ENCODE data around the gene PTDSS2. TPM values are rescaled to one million over a fixed set of nuclear protein-coding genes. Genes with fewer than 3 reads are reported as not detected.
"Not testable (repeated sequence)": the region's sequence is repeated elsewhere in the genome, so short reads cannot be mapped to it uniquely, and the experiment has no call there.

PTDSS2 gene
- total and polyA plus RNA-seq, 5 donors: 30.2 to 33.3 (median 30.9) TPM

GRCh38 chr11:506238-506994 is 56.3 kb downstream of the PTDSS2 start:
- intact Hi-C loops (cut with DNase I): loop anchor here in 1 of 4 donors (2.0 kb wide), 1 partner anchor 56 kb away; the partner anchor contains the start of gene PTDSS2
- peaks cover 4% of the 10 kb centered on the region for H3K4me1 ChIP-seq (ENCODE audit: control insufficient read depth, insufficient read depth, low read length)

DNA sequence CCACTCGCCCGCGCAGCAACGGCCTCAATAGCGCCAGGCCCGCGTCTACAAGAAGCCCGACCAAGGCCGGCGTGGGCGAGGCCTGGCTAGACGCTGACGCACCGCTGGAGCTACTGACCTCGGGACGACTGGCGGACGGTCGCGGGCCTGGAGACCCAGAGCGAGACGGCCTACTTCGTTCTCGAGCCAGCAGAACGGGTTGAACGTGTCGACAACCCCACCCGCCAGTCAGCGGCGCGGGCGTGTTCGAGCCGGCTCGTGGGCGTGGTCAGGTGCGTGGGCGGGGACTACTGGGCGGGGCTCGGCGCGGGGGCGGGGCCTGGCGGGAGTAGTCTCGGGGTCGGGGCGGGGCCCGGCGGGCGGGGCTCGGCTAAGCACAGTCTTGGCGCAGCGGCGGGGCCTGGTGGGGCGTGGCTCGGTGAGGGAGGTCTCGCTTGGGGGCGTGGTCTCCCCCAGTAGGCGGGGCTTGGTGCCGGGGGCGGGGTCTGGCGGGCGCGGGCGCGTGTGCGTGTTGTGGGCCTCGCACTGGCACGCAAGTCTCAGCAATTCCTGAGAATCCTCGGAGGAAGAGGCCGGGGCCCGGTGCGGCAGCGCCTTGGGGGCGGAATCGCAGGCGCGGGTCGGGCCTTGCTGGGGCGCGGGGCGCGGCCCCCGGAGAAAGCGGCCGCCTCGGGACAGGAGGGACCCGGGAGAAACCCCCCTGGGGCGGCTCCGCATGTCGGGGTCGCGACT is 57.1 kb downstream of the PTDSS2 start, which contains the start of gene RNH1:
Gene RNH1 (minus strand): TSS at position 248 of the 732 bp plus-strand sequence. CDS start 5,080 bp downstream, outside the sequence.
- ATAC-seq (peak; percentile 89 to 90), DNase-seq (peak; percentile 99 to 100 (median 100))
- peaks cover 4% of the 10 kb centered on the region for H3K4me1 ChIP-seq (ENCODE audit: control insufficient read depth, insufficient read depth, low read length)
- peak within 1 kb of the TSS; percentile 72 for H3K4me3 ChIP-seq (ENCODE audit: low read length)
- peak within 1 kb of the TSS; percentile 99 for H3K27ac ChIP-seq (ENCODE audit: low read length)
- intact Hi-C loops (cut with DNase I): loop anchor here in 1 of 4 donors (2.0 kb wide), 1 partner anchor 56 kb away; the partner anchor contains the start of gene PTDSS2
- WGBS: under 1% methylated on average over 93 of the region's 93 CpGs
- no peaks in the 10 kb centered on the region for H3K9me3 ChIP-seq (ENCODE audit: control insufficient read depth, low read length)
- no peaks in the 10 kb centered on the region for H3K27me3 ChIP-seq (ENCODE audit: control insufficient read depth, insufficient read depth)

More at GRCh38 chr11:506238-506994, 56.3 kb downstream of the PTDSS2 start:
- DNase-seq (peak; percentile 99 to 100 (median 99)), ATAC-seq (peak; percentile 87 to 90)
- Histone ChIP-seq H3K27me3 (ENCODE audit: control insufficient read depth, insufficient read depth) (no peaks in the 10 kb centered on the region), H3K9me3 (ENCODE audit: control insufficient read depth, low read length) (no peaks in the 10 kb centered on the region), H3K4me3 (ENCODE audit: low read length) (peak overlapping the region; percentile 72), H3K27ac (ENCODE audit: low read length) (peak overlapping the region; percentile 99)
- under 1% methylated on average over 71 of the region's 71 CpGs for WGBS

DNA sequence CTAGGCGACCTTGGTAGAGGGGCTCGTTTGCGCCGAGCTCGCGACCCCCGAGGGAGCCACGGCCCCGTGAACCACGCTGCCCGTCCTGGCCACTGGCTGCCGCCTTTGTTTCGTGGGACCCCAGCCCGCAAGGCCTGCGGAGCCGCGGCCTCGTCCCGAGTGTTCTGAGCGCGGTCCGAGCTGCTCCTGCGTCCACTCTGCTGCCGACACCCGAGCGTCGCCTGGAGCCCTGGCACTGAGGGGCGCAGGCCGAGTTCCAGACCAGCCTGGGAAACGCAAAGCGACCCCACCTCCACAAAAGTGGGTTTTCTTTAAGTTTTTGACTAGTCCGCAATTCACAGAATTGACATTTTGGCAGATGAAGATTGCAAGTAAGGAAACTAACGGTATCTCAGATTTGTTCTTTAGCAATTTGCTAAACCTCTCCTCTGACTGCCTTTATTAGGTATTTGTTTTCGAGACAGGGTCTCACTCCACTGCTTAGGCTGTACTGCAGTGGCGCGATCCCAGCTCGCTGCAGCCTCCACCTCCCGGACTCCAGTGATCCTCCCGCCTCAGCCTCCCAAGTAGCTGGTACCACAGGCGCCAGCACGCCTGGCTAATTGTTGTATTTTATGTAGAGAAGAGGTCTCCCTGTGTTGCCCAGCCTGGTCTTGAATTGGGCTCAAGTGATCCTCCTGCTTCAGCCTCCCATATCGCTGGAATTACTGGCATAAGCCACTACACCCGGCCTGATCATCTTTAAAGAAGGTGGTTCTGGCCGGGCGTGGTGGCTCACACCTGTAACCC is 57.8 kb downstream of the PTDSS2 start:
- Histone ChIP-seq H3K4me1 (ENCODE audit: control insufficient read depth, insufficient read depth, low read length) (peaks cover 2% of the 10 kb centered on the region), H3K27ac (ENCODE audit: low read length) (no peak overlapping the region), H3K4me3 (ENCODE audit: low read length) (peak overlapping the region; percentile 59), H3K9me3 (ENCODE audit: control insufficient read depth, low read length) (no peaks in the 10 kb centered on the region), H3K27me3 (ENCODE audit: control insufficient read depth, insufficient read depth) (no peaks in the 10 kb centered on the region)
- ATAC-seq (peak in 1 of 2 donors; percentile 0), DNase-seq (peak in 1 of 3 donors; percentile 64)
- intact Hi-C loops (cut with DNase I): loop anchor here in 1 of 4 donors (2.0 kb wide), 1 partner anchor 57 kb away; the partner anchor contains the start of gene PTDSS2
- WGBS: 42% methylated on average over 45 of the region's 45 CpGs

DNA sequence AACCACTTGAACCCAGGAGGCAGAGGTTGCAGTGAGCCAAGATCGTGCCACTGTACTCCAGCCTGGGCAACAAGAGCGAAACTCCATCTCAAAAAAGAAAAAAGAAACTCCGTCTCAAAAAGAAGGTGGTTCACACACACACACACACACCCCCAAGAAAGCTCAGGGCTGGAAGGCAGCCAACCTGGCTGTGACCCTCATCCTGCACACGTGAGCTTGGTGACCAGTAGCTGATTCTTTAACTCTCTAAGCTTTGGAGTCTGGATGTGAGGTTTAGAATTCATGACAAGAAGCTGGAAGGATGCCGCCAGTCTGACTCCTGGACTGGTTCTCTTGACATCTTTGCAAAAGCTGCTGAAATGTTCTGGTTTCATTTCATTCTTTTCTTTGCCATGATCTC is 58.9 kb downstream of the PTDSS2 start:
- ATAC-seq: no peak

GRCh38 chr11:512761-513595 is 62.9 kb downstream of the PTDSS2 start:
- peak in 1 of 3 donors; percentile 36 for DNase-seq
- WGBS: 93% methylated on average over 29 of the region's 29 CpGs
- intact Hi-C loops (cut with DNase I): no loop called here
- no peak for ATAC-seq
- H3K27me3 ChIP-seq (ENCODE audit: control insufficient read depth, insufficient read depth): no peaks in the 10 kb centered on the region
- H3K4me1 ChIP-seq (ENCODE audit: control insufficient read depth, insufficient read depth, low read length): no peaks in the 10 kb centered on the region
- H3K27ac ChIP-seq (ENCODE audit: low read length): no peak overlapping the region
- no peaks in the 10 kb centered on the region for H3K9me3 ChIP-seq (ENCODE audit: control insufficient read depth, low read length)
- no peak overlapping the region for H3K4me3 ChIP-seq (ENCODE audit: low read length)

More for the DNA sequence above, 58.9 kb downstream of the PTDSS2 start:
- H3K4me1 ChIP-seq (ENCODE audit: control insufficient read depth, insufficient read depth, low read length): peaks cover 2% of the 10 kb centered on the region
- no peak for DNase-seq
- intact Hi-C loops (cut with DNase I): no loop called here
- no peak overlapping the region for H3K4me3 ChIP-seq (ENCODE audit: low read length)
- H3K27me3 ChIP-seq (ENCODE audit: control insufficient read depth, insufficient read depth): no peaks in the 10 kb centered on the region
- H3K9me3 ChIP-seq (ENCODE audit: control insufficient read depth, low read length): no peaks in the 10 kb centered on the region
- WGBS: 76% methylated on average over 5 of the region's 5 CpGs
- H3K27ac ChIP-seq (ENCODE audit: low read length): no peak overlapping the region

- Histone ChIP-seq H3K4me1 (ENCODE audit: control insufficient read depth, insufficient read depth, low read length) (no peaks in the 10 kb centered on the region), H3K9me3 (ENCODE audit: control insufficient read depth, low read length) (no peaks in the 10 kb centered on the region), H3K27me3 (ENCODE audit: control insufficient read depth, insufficient read depth) (no peaks in the 10 kb centered on the region), H3K4me3 (ENCODE audit: low read length) (no peak overlapping the region), H3K27ac (ENCODE audit: low read length) (no peak overlapping the region)
- 88% methylated on average over 10 of the region's 10 CpGs for WGBS
- ATAC-seq (no peak), DNase-seq (peak in 1 of 3 donors; percentile 40)
- intact Hi-C loops (cut with DNase I): no loop called here
These were observed 64.5 kb downstream of the PTDSS2 start for GRCh38 chr11:514606-515005.

GRCh38 chr11:515131-515530 is 65.1 kb downstream of the PTDSS2 start:
- H3K4me1 ChIP-seq (ENCODE audit: control insufficient read depth, insufficient read depth, low read length): no peaks in the 10 kb centered on the region
- H3K27me3 ChIP-seq (ENCODE audit: control insufficient read depth, insufficient read depth): no peaks in the 10 kb centered on the region
- 95% methylated on average over 6 of the region's 6 CpGs for WGBS
- no peak for ATAC-seq
- peak in 1 of 3 donors; percentile 40 for DNase-seq
- no peaks in the 10 kb centered on the region for H3K9me3 ChIP-seq (ENCODE audit: control insufficient read depth, low read length)
- no peak overlapping the region for H3K27ac ChIP-seq (ENCODE audit: low read length)
- intact Hi-C loops (cut with DNase I): no loop called here
- H3K4me3 ChIP-seq (ENCODE audit: low read length): no peak overlapping the region

DNA sequence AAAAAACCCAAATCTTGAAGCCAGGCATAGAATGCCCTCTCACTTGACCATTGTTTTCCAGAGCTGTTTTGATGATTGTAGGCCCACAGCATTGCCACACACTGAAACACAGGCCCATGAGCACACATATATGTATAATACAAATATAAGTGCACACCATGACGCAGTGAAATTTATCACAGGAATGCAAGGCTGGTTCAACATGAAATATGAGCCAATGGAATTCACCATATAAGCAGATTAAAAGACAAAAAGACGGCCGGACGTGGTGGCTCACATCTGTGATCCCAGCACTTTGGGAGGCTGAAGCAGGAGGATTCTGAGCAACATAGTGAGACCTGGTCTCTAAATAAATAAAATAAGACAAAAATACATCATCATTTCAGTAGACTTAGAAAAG is 66.3 kb downstream of the PTDSS2 start:
- no peaks in the 10 kb centered on the region for H3K9me3 ChIP-seq (ENCODE audit: control insufficient read depth, low read length)
- ATAC-seq: no peak
- no peak overlapping the region for H3K4me3 ChIP-seq (ENCODE audit: low read length)
- 95% methylated on average over 4 of the region's 4 CpGs for WGBS
- intact Hi-C loops (cut with DNase I): no loop called here
- H3K27ac ChIP-seq (ENCODE audit: low read length): no peak overlapping the region
- H3K27me3 ChIP-seq (ENCODE audit: control insufficient read depth, insufficient read depth): no peaks in the 10 kb centered on the region
- DNase-seq: no peak
- no peaks in the 10 kb centered on the region for H3K4me1 ChIP-seq (ENCODE audit: control insufficient read depth, insufficient read depth, low read length)

DNA sequence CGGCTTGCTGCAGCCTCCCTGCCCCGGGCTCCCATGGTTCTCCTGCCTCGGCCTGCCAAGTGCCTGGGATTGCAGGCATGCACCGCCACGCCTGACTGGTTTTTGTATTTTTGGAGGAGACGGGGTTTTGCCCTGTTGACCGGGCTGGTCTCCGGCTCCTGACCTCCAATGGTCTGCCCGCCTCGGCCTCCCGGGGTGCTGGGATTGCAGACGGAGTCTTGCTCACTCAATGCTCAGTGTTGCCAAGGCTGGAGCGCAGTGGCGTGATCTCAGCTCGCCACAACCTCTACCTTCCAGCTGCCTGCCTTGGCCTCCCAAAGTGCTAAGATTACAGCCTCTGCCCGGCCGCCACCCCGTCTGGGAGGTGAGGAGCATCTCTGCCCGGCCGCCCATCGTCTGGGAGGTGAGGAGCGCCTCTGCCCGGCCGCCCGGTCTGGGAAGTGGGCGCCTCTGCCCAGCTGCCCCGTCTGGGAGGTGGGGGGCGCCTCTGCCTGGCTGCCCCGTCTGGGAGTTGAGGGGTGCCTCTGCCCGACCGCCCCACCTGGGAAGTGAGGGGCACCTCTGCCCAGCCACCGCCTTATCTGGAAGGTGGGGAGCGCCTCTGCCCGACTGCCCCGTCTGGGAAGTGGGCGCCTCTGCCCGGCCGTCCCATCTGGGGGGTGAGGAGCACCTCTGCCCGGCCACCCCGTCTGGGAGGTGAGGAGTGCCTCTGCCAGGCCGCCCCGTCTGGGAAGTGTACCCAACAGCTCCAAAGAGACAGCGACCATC is 67.0 kb downstream of the PTDSS2 start:
- 97% methylated on average over 43 of the region's 43 CpGs for WGBS
- DNase-seq: peak in 2 of 3 donors; percentile 60 to 73
- H3K27me3 ChIP-seq (ENCODE audit: control insufficient read depth, insufficient read depth); H3K9me3 ChIP-seq (ENCODE audit: control insufficient read depth, low read length); H3K4me3 ChIP-seq (ENCODE audit: low read length); intact Hi-C loops (cut with DNase I); H3K4me1 ChIP-seq (ENCODE audit: control insufficient read depth, insufficient read depth, low read length); H3K27ac ChIP-seq (ENCODE audit: low read length); ATAC-seq: not testable (repeated sequence)

Measured in right cardiac atrium (tissue), 5 donors.